ENCODE results near the gene C1QA. TPM values are rescaled to one million over a fixed set of nuclear protein-coding genes. Genes with fewer than 3 reads are reported as not detected.

C1QA gene
- total RNA-seq, 1 experiment from 2014 or later = not detected

DNA sequence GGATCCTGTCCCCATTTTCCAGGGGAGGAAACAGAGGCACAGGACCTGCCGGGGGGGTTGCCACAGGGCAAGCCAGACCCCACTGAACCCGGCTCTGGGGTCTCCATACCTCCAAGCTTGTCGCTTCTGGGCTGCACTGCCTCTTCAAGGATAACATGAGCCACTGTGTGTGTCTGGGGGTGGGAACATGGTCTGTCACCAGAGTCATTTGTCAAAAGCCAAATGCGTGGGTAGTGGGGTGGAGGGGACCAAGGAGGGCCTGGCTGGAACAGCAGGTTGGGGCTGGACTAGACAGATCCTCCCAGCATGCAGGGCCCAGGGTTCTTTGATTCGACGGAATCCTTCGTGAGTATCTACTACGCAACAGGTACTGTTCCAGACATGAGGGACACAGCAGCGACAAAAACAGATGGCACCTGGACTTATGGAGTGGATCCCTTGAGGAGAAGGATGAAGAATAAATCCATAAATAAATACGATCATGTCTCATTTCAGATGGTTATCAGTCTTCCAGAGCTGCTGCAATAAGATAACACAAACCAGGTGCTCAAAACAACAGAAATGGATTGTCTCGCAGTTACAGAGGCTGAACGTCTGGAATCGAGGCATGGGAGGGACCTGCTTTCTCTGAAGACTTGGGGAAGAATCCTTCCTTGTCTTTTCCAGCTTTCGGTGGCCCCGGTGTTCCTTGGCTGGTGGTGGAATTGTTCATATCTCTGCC lies 45.3 kb downstream of the C1QA start:
- ChIA-PET POLR2A (ENCODE audit: unreplicated experiment) (no interaction called here), CTCF (no interaction called here)
- H3K9ac ChIP-seq (ENCODE audit: low read length) = no peak overlapping the region
- TF ChIP-seq CTCF (conservative IDR thresholded peaks at IDR 0.05; ENCODE audit: low read depth, low read length) (no peak), EZH2 (IDR thresholded peaks at IDR 0.05; ENCODE audit: low read length, unreplicated experiment) (no peak), EZH2phosphoT487 (IDR thresholded peaks at IDR 0.05; ENCODE audit: borderline replicate concordance, low read length) (no peak)
- ATAC-seq (no peak), DNase-seq (no peak)
- no peaks in the 10 kb centered on the region for H3K36me3 ChIP-seq (ENCODE audit: low read depth, low read length)
- H3K9me3 ChIP-seq (ENCODE audit: low read length) = no peaks in the 10 kb centered on the region
- no peaks in the 10 kb centered on the region for H3K79me2 ChIP-seq (ENCODE audit: low read length)
- H2AFZ ChIP-seq (ENCODE audit: low read length) = no peak overlapping the region
- intact Hi-C loops (cut with micrococcal nuclease) = no loop called here
- no peaks in the 10 kb centered on the region for H3K9me2 ChIP-seq (replicated peaks; ENCODE audit: low read length)
- H3K27me3 ChIP-seq (ENCODE audit: low read length) = no peaks in the 10 kb centered on the region
- BruUV-seq (replicated peaks) = no TSS peak
- no peaks in the 10 kb centered on the region for H3K4me1 ChIP-seq (ENCODE audit: insufficient read depth, low read length)
- H3K4me3 ChIP-seq (ENCODE audit: low read length) = no peak overlapping the region
- H3K4me2 ChIP-seq (ENCODE audit: low read length) = no peak overlapping the region
- no peaks in the 10 kb centered on the region for H3F3A ChIP-seq (ENCODE audit: low read length, unreplicated experiment)
- no peak overlapping the region for H3K27ac ChIP-seq (ENCODE audit: low read length)
- H4K20me1 ChIP-seq (ENCODE audit: low read length) = no peaks in the 10 kb centered on the region

GRCh38 chr1:22683547-22683946 lies 47.1 kb downstream of the C1QA start:
- H3K4me2 ChIP-seq (ENCODE audit: low read length) = no peak overlapping the region
- H3F3A ChIP-seq (ENCODE audit: low read length, unreplicated experiment) = no peaks in the 10 kb centered on the region
- DNase-seq (no peak), ATAC-seq (no peak)
- H3K9me3 ChIP-seq (ENCODE audit: low read length) = no peaks in the 10 kb centered on the region
- intact Hi-C loops (cut with micrococcal nuclease) = no loop called here
- no TSS peak for BruUV-seq (replicated peaks)
- no peaks in the 10 kb centered on the region for H3K36me3 ChIP-seq (ENCODE audit: low read depth, low read length)
- no peaks in the 10 kb centered on the region for H3K79me2 ChIP-seq (ENCODE audit: low read length)
- CTCF ChIA-PET = no interaction called here
- H3K27ac ChIP-seq (ENCODE audit: low read length) = no peak overlapping the region
- POLR2A ChIA-PET (ENCODE audit: unreplicated experiment) = no interaction called here
- no peaks in the 10 kb centered on the region for H3K9me2 ChIP-seq (replicated peaks; ENCODE audit: low read length)
- H3K4me1 ChIP-seq (ENCODE audit: insufficient read depth, low read length) = 0 out of 2 replicates have a peak, but pooled peaks cover under 1% of the 10 kb centered on the region
- H4K20me1 ChIP-seq (ENCODE audit: low read length) = no peaks in the 10 kb centered on the region
- H3K9ac ChIP-seq (ENCODE audit: low read length) = no peak overlapping the region
- TF ChIP-seq EZH2 (IDR thresholded peaks at IDR 0.05; ENCODE audit: low read length, unreplicated experiment) = no peak
- TF ChIP-seq CTCF (conservative IDR thresholded peaks at IDR 0.05; ENCODE audit: low read depth, low read length) = no peak
- TF ChIP-seq EZH2phosphoT487 (IDR thresholded peaks at IDR 0.05; ENCODE audit: borderline replicate concordance, low read length) = no peak
- no peak overlapping the region for H2AFZ ChIP-seq (ENCODE audit: low read length)
- H3K4me3 ChIP-seq (ENCODE audit: low read length) = no peak overlapping the region
- H3K27me3 ChIP-seq (ENCODE audit: low read length) = no peaks in the 10 kb centered on the region

DNA sequence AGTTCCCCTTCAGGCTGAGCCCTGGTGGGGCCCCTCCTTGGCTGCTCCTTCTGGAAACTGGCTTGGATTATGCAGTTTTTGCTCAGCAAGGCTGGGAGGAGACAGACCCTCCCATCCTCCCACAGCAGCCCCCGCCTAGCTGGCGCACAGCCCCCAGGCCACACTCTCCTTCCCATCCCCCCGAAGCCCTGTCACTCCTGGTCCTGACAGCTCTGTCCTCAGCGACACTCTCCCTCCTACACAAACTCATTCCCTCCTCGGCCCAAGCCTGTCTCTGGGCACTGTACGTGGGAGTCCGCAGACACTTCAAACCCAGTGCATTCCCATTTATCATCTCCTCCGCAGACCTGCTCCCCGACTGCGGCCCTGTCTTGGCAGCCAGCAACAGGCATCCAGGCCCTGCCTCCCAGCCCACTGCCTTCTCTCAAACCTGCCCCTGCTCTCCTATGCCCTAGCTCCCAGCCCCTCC lies 49.2 kb downstream of the C1QA start:
- DNase-seq (no peak), ATAC-seq (no peak)
- TF ChIP-seq EZH2 (IDR thresholded peaks at IDR 0.05; ENCODE audit: low read length, unreplicated experiment) = no peak
- TF ChIP-seq EZH2phosphoT487 (IDR thresholded peaks at IDR 0.05; ENCODE audit: borderline replicate concordance, low read length) = no peak
- no peak for TF ChIP-seq CTCF (conservative IDR thresholded peaks at IDR 0.05; ENCODE audit: low read depth, low read length)
- Histone ChIP-seq H3K27me3 (ENCODE audit: low read length) (no peaks in the 10 kb centered on the region), H3K4me2 (ENCODE audit: low read length) (no peak overlapping the region), H2AFZ (ENCODE audit: low read length) (no peak overlapping the region), H3K79me2 (ENCODE audit: low read length) (no peaks in the 10 kb centered on the region), H3K9me3 (ENCODE audit: low read length) (no peaks in the 10 kb centered on the region), H3K27ac (ENCODE audit: low read length) (no peak overlapping the region), H3F3A (ENCODE audit: low read length, unreplicated experiment) (no peaks in the 10 kb centered on the region), H3K36me3 (ENCODE audit: low read depth, low read length) (no peaks in the 10 kb centered on the region), H4K20me1 (ENCODE audit: low read length) (no peaks in the 10 kb centered on the region), H3K4me3 (ENCODE audit: low read length) (no peak overlapping the region), H3K4me1 (ENCODE audit: insufficient read depth, low read length) (peaks cover 14% of the 10 kb centered on the region), H3K9ac (ENCODE audit: low read length) (no peak overlapping the region), H3K9me2 (replicated peaks; ENCODE audit: low read length) (no peaks in the 10 kb centered on the region)
- CTCF ChIA-PET = no interaction called here
- POLR2A ChIA-PET (ENCODE audit: unreplicated experiment) = no interaction called here
- no TSS peak for BruUV-seq (replicated peaks)
- intact Hi-C loops (cut with micrococcal nuclease) = no loop called here

All from PC-3 (cell line).